ENCODE results near the gene IMMP1L.

DNA sequence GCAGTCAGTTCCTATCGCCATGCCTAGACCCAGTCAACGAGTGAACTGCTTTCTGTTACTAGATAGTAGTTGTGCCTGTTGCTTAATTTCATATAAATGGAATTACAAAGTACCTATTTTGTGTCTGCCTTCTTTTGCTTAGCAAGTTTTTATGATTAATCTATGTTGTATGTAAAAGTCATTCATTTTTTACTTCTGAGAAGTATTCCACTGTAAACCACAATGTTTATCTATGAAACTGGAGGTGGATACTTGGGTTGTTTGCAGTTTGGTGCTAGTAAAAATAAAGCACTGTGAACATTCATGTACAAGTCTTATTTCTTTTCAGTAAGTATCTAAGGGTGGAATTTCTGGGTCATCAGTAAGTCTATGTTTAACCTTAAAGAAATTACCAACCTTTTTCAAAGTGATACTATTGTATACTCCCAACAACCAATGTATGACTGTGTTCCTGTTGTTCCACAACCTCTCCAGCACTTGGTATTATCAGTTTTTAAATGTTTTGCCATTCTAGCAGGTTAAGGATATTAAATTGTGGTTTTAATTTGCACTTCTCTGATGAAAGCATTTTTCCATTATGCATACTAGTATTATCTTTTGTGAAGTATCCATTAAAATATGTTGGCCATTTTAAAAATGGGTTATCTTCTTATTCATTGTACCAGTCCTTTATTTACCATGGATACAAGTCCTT is 71.5 kb downstream of the IMMP1L start:
- TF ChIP-seq EZH2 (IDR thresholded peaks at IDR 0.05; ENCODE audit: borderline replicate concordance, low read length) (no peak), CTCF (conservative IDR thresholded peaks at IDR 0.05 in 1 of 2, IDR thresholded peaks at IDR 0.05 in 1 of 2; ENCODE audit: extremely low read depth in 1 of 2, insufficient read depth in 1 of 2, low read depth in 1 of 2, low read length in 2 of 2) (no peak)
